ENCODE data around the gene GAB2. TPM values are rescaled to one million over a fixed set of nuclear protein-coding genes. Genes with fewer than 3 reads are reported as not detected.

GAB2 gene
- total and polyA plus RNA-seq, 2 of the 13 experiments (the other 11 are each of a cell fraction or from before 2014, with no cell fraction given), result 4.1 to 8.6 TPM

- Histone ChIP-seq H3K4me1 (ENCODE audit: insufficient read depth, low read length) (peaks cover 50% of the 10 kb centered on the region), H3K4me2 (ENCODE audit: low read depth, low read length) (peak overlapping the region; percentile 69), H2AFZ (ENCODE audit: low read length) (no peak overlapping the region), H3K27ac (ENCODE audit: extremely low read length, insufficient read depth, low read length) (peak overlapping the region; percentile 48), H3K9me3 (ENCODE audit: low read length) (no peaks in the 10 kb centered on the region), H3K79me2 (ENCODE audit: insufficient read depth, low read length) (peaks cover 3% of the 10 kb centered on the region), H3K9ac (ENCODE audit: insufficient read depth, low read depth, low read length) (no peak overlapping the region), H4K20me1 (ENCODE audit: insufficient read depth, low read length) (no peaks in the 10 kb centered on the region), H3K4me3 (replicated peaks in 1 of 3; ENCODE audit: insufficient read depth in 1 of 3, low read depth in 2 of 3, low read length in 3 of 3) (peak overlapping the region in 2 of 3 experiments; percentile 38 to 49; a peak in 2 of 6 replicates), H3K36me3 (replicated peaks in 1 of 2; ENCODE audit: control insufficient read depth in 1 of 2, insufficient read depth in 2 of 2, low read length in 2 of 2) (no peaks in the 10 kb centered on the region), H3K27me3 (ENCODE audit: control insufficient read depth in 1 of 2, insufficient read depth in 2 of 2, low read length in 2 of 2) (no peaks in the 10 kb centered on the region; a peak in 1 of 5 replicates)
- 12% methylated on average over 6 of the region's 6 CpGs for WGBS (ENCODE audit: low lambda C conversion rate)
- DNase-seq (ENCODE audit: low spot score) (peak; percentile 77), ATAC-seq (peak; percentile 96), FAIRE-seq (peak; percentile 87)
- in situ Hi-C loops (cut with HindIII; ENCODE audit: extremely low pct_ligation_motif_present, low pct_unique_long_range_greater_than_20kb) (no loop called here), intact Hi-C loops (cut with micrococcal nuclease; ENCODE audit: unreplicated experiment) (loop anchor here (2.0 kb wide), 1 partner anchor 106 kb away; the partner anchor contains the start of gene GAB2)
- ChIA-PET POLR2A (interaction anchor here (0.6 kb wide), 1 partner anchor 106 kb away, joined by 3 read pairs; no protein-coding TSS in a partner anchor), CTCF (ENCODE audit: low intra/inter-chr PET ratio, low total read pairs) (no interaction called here)
- no TSS peak for BruUV-seq (replicated peaks)
- TF ChIP-seq ARID5B (CRISPR knock-in tag; IDR thresholded peaks at IDR 0.05), result peak; percentile 83
- TF ChIP-seq HMGXB4 (CRISPR knock-in tag; IDR thresholded peaks at IDR 0.05; ENCODE audit: borderline replicate concordance in 1 of 2, low read depth in 1 of 2), result 0 out of 4 replicates have a peak, but pooled peaks of 1 of the 2 experiments have one; percentile 17
- no peak for TF ChIP-seq SRSF4 (IDR thresholded peaks at IDR 0.05; ENCODE audit: low read depth, low read length, poor library complexity, severe bottlenecking)
- TF ChIP-seq FOXA1 (IDR thresholded peaks at IDR 0.05), result no peak
- TF ChIP-seq FOXA1 (CRISPR knock-in tag; IDR thresholded peaks at IDR 0.05), result 0 out of 2 replicates have a peak, but pooled peaks have one; percentile 21
- TF ChIP-seq HDAC1 (CRISPR knock-in tag; IDR thresholded peaks at IDR 0.05), result 0 out of 2 replicates have a peak, but pooled peaks have one; percentile 32
- 0 out of 2 replicates have a peak, but pooled peaks have one; percentile 65 for TF ChIP-seq ERF (CRISPR knock-in tag; IDR thresholded peaks at IDR 0.05)
- TF ChIP-seq KLF16 (CRISPR knock-in tag; IDR thresholded peaks at IDR 0.05), result 0 out of 4 replicates have a peak, but pooled peaks of 1 of the 2 experiments have one; percentile 16
- 0 out of 2 replicates have a peak, but pooled peaks have one; percentile 17 for TF ChIP-seq THRA (CRISPR knock-in tag; IDR thresholded peaks at IDR 0.05; ENCODE audit: borderline replicate concordance)
- peak; percentile 94 for TF ChIP-seq HNF4A (CRISPR knock-in tag; IDR thresholded peaks at IDR 0.05)
- TF ChIP-seq, protein P1, sequence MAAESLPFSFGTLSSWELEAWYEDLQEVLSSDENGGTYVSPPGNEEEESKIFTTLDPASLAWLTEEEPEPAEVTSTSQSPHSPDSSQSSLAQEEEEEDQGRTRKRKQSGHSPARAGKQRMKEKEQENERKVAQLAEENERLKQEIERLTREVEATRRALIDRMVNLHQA (CRISPR knock-in tag; IDR thresholded peaks at IDR 0.05), result no peak
- TF ChIP-seq NKX3-1 (CRISPR knock-in tag; IDR thresholded peaks at IDR 0.05), result no peak
- TF ChIP-seq ZFX (CRISPR knock-in tag; IDR thresholded peaks at IDR 0.05; ENCODE audit: low read depth), result peak; percentile 76
- no peak for TF ChIP-seq ZNF143 (CRISPR knock-in tag; IDR thresholded peaks at IDR 0.05)
These were observed 107.1 kb downstream of the GAB2 start for GRCh38 chr11:78310500-78310909.
